ENCODE measurements around the gene SLC31A1.

DNA sequence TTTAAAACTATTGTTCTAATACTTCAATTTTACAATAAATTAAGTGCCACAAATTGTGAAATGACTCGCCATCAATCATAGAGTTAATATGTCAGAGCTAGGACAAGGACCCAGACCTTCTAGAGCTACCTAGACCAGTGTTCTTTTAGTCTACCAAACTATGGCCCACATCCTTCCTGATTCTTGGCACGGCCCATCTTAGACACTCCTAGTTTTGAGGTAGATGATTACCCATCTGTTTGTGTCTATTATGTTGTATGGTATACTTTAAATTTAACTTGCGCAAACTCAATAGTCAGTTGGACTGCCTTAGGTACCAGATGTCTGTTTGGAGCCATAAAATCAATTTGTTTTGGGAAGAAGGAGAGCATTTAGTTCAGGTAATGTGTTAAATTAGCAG is 36.5 kb downstream of the SLC31A1 start:
- TF ChIP-seq, protein P1, sequence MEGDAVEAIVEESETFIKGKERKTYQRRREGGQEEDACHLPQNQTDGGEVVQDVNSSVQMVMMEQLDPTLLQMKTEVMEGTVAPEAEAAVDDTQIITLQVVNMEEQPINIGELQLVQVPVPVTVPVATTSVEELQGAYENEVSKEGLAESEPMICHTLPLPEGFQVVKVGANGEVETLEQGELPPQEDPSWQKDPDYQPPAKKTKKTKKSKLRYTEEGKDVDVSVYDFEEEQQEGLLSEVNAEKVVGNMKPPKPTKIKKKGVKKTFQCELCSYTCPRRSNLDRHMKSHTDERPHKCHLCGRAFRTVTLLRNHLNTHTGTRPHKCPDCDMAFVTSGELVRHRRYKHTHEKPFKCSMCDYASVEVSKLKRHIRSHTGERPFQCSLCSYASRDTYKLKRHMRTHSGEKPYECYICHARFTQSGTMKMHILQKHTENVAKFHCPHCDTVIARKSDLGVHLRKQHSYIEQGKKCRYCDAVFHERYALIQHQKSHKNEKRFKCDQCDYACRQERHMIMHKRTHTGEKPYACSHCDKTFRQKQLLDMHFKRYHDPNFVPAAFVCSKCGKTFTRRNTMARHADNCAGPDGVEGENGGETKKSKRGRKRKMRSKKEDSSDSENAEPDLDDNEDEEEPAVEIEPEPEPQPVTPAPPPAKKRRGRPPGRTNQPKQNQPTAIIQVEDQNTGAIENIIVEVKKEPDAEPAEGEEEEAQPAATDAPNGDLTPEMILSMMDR (IDR thresholded peaks at IDR 0.05), result no peak
- TF ChIP-seq POLR2A (IDR thresholded peaks at IDR 0.05), result no peak

Measured in Peyer's patch (tissue), 4 donors.